Measurements from ENCODE around the gene HINFP. TPM values are rescaled to one million over a fixed set of nuclear protein-coding genes. Genes with fewer than 3 reads are reported as not detected.
A peak's percentile ranks its signal among the peaks of the same experiment; 100 is the strongest.
"Not testable (repeated sequence)": the region's sequence is repeated elsewhere in the genome, so short reads cannot be mapped to it uniquely, and the experiment has no call there.

Gene HINFP
- polyA plus RNA-seq, 6 donors from 2014 or later = 7.0 to 19.3 (median 9.9) TPM

DNA sequence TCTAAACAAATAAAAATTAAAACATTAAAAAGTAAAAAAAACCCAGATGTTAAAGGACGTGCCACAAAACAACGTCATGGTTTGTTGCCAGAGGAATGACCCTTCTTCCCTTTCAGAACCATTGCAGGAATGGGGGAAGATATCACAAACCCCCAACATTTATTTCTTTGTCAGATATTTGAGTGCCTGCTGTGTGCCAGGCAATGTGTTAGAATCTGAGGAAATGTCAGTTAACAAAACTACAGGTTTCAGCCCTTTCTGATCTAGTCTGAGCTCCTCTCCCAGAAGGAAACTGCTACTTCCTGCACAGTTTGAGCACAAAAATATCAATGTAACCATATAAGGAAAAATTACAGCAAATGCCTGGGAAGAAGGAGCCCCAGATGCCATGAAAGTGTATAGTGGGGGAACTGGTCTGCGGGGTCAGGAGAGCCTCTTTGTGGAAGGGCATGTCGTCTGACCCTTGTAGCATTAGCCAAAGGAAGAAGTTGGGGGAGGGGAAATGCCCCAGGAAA is 56.8 kb downstream of the HINFP start:
- no peak overlapping the region for H3K27ac Mint-ChIP-seq
- ATAC-seq (ENCODE audit: low read depth in 2 of 2) (no peak), DNase-seq (no peak)
- H3K4me1 Mint-ChIP-seq = no peaks in the 10 kb centered on the region
- H3K27me3 Mint-ChIP-seq = no peaks in the 10 kb centered on the region
- H3K9me3 Mint-ChIP-seq = no peaks in the 10 kb centered on the region
- no peaks in the 10 kb centered on the region for H3K36me3 Mint-ChIP-seq
- no peak overlapping the region for H3K4me3 Mint-ChIP-seq

DNA sequence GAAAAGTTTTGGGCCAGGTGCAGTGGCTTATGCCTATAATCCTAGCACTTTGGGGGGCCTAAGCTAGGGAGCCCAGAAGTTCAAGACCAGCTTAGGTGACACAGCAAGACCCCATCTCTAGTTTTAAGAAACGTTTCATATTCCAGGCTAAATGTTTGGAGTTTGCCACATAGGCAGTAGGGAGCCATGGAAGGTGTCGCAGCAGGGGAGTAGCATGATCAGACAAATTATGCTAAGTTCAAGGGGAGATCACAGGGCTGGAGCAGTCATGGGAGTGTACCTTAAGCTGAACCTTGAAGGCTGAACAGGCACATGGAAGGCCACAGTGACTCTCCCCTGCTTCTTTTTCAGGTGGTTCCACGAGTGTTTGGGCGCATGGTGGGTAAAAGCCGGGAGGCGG is 58.0 kb downstream of the HINFP start:
- no peak for ATAC-seq (ENCODE audit: low read depth in 2 of 2)
- H3K27ac Mint-ChIP-seq = no peak overlapping the region
- H3K4me3 Mint-ChIP-seq = no peak overlapping the region

DNA sequence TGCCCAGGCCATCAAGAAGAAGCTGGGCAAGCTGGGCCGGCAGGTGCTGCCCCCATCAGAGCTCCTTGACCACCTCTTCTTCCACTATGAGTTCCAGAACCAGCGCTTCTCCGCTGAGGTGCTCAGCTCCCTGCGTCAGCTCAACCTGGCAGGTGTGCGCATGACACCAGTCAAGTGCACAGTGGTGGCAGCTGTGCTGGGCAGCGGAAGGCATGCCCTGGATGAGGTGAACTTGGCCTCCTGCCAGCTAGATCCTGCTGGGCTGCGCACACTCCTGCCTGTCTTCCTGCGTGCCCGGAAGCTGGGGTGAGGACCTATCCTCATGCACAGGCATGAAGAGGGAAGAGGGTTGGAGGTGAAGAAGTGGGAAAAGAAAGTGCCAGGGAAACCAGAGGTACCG is 58.6 kb downstream of the HINFP start:
- no peaks in the 10 kb centered on the region for H3K9me3 Mint-ChIP-seq
- ATAC-seq (ENCODE audit: low read depth in 2 of 2) (no peak), DNase-seq (no peak)
- H3K27ac Mint-ChIP-seq = no peak overlapping the region
- peaks cover 0 to 6% (median 3%) of the 10 kb centered on the region in 3 donors for H3K4me1 Mint-ChIP-seq
- no peak overlapping the region for H3K4me3 Mint-ChIP-seq
- H3K36me3 Mint-ChIP-seq = no peaks in the 10 kb centered on the region
- no peaks in the 10 kb centered on the region for H3K27me3 Mint-ChIP-seq

More for the DNA sequence above, 58.0 kb downstream of the HINFP start:
- DNase-seq = no peak
- Mint-ChIP-seq H3K4me1 (peaks cover 0 to 3% (median 3%) of the 10 kb centered on the region in 3 donors), H3K36me3 (no peaks in the 10 kb centered on the region), H3K9me3 (no peaks in the 10 kb centered on the region), H3K27me3 (no peaks in the 10 kb centered on the region)

DNA sequence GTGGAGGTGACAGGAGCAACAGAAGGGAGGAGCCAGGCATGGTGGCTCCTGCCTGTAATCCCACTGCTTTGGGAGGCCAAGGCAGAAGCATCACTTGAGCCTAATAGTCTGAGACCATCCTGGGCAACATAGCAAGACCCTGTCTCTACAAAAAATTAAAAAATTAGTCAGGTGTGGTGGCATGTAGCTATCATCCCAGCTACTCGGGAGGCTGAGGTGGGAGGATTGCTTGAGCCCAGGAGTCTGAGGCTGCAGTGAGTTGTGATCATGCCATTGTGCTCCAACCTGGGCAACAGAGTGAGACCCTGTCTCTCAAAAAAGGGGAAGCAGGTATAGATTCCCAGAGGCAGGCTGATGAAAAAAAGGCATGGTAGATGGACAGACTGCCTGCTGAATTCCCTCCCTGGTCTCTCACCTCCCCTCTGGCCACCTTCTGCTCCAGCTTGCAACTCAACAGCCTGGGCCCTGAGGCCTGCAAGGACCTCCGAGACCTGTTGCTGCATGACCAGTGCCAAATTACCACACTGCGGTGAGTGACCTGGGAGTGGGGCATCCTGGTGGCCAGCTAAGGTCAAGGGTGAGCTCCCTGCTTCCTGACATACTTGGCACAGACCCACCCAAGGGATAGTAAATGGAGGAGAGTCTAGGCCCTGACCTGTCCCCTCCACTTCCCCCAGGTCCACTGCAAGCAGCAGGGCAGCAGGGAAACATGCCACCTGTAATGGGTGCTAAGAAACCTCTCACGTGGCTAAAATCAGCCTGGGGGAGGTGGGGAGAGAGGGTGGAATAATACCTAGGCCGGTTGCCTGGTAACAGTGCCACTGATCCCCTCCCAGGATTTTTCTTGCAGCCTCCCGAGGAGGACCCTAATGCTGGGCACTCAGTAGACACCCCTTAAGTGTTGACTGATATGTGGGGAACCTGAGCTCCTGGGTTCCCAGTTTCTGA is 59.6 kb downstream of the HINFP start:
- Mint-ChIP-seq H3K27ac (no peak overlapping the region), H3K9me3 (no peaks in the 10 kb centered on the region), H3K27me3 (peaks cover 0 to under 1% (median 0%) of the 10 kb centered on the region in 3 donors), H3K36me3 (no peaks in the 10 kb centered on the region), H3K4me1 (peaks cover 0 to 6% (median 3%) of the 10 kb centered on the region in 3 donors), H3K4me3 (no peak overlapping the region)
- ATAC-seq (ENCODE audit: low read depth in 2 of 2) (no peak), DNase-seq (no peak)

DNA sequence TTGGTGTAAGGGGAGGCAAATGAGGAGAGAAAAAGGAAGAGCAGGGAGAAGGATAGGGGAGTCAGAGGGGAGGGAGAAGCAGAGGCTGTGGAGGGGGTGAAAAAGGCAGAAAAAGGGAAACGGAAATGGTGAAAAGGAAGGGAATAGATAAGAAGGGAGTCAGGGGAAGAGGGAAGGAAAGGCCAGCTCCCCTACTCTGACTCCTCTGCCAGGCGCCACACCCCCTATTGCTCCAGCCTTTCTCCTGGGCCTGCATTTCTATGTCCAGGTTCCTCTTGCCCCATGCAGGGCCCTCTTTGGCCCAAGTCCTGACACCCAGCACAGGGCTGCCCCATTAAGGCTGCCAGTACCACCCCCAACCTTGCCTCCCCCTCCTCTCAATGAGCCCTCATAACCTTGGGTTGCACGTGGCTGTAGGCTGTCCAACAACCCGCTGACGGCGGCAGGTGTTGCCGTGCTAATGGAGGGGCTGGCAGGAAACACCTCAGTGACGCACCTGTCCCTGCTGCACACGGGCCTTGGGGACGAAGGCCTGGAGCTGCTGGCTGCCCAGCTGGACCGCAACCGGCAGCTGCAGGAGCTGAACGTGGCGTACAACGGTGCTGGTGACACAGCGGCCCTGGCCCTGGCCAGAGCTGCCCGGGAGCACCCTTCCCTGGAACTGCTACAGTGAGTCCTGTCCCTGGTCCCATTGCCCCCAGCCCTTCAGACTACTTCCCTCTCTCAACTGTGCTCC is 60.5 kb downstream of the HINFP start:
- peaks cover 0 to 6% (median 3%) of the 10 kb centered on the region in 3 donors for H3K4me1 Mint-ChIP-seq
- peaks cover 0 to 9% (median 0%) of the 10 kb centered on the region in 3 donors for H3K27me3 Mint-ChIP-seq
- H3K36me3 Mint-ChIP-seq = no peaks in the 10 kb centered on the region
- ATAC-seq (ENCODE audit: low read depth in 2 of 2) (no peak), DNase-seq (no peak)
- H3K27ac Mint-ChIP-seq = peak overlapping the region in 1 of 6 donors; percentile 79
- H3K4me3 Mint-ChIP-seq = no peak overlapping the region
- no peaks in the 10 kb centered on the region for H3K9me3 Mint-ChIP-seq

DNA sequence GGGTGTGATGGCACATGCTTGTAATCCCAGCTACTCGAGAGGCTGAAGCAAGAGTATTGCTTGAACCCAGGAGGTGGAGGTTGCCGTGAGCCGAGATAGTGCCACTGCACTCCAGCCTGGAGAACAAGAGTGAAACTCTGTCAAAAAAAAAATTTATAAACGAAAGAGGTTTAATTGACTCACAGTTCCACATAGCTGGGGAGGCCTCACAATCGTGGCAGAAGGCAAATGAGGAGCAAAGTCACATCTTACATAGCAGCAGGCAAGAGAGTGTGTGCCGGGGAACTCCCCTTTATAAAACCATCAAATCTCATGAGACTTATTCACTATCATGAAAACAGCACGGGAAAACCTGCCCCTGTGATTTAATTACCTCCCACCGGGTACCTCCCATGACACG is 63.0 kb downstream of the HINFP start:
- not testable (repeated sequence) for DNase-seq, H3K36me3 Mint-ChIP-seq, H3K9me3 Mint-ChIP-seq, H3K4me1 Mint-ChIP-seq
- ATAC-seq (ENCODE audit: low read depth in 2 of 2) = peak in 1 of 2 donors; percentile 25
- H3K27me3 Mint-ChIP-seq = peaks cover 0 to 29% (median 8%) of the 10 kb centered on the region in 3 donors
- peak overlapping the region in 2 of 6 donors; percentile 15 to 44 for H3K27ac Mint-ChIP-seq
- peak overlapping the region in 1 of 8 donors; percentile 56 for H3K4me3 Mint-ChIP-seq

Other genes with a start within 250 kb of the HINFP start
- 100 to 1,000 TPM; 101 to 157 (median 116) TPM for gene CXCR5, start 237.7 kb upstream of the HINFP start, polyA plus RNA-seq (ENCODE audit: low read depth in 6 of 6)
- gene BCL9L, start 195.7 kb upstream of the HINFP start, polyA plus RNA-seq (ENCODE audit: low read depth in 6 of 6) = 1 to 10 TPM in 2 of 6 donors, under 1 TPM in 3, not detected in 1; 0.50 to 3.2 (median 0.75) TPM
- gene UPK2, start 165.3 kb upstream of the HINFP start, polyA plus RNA-seq (ENCODE audit: low read depth in 6 of 6) = under 1 TPM in 3 of 6 donors, not detected in 3; 0.33 to 0.43 (median 0.35) TPM
- gene FOXR1, start 149.8 kb upstream of the HINFP start, polyA plus RNA-seq (ENCODE audit: low read depth in 6 of 6) = not detected
- gene CENATAC, start 123.4 kb upstream of the HINFP start, polyA plus RNA-seq (ENCODE audit: low read depth in 6 of 6) = 10 to 100 TPM in 5 of 6 donors, 1 to 10 TPM in 1; 9.5 to 21.7 (median 12.3) TPM
- 1,000 to 10,000 TPM; 3,707 to 5,692 (median 4,418) TPM for gene RPS25, start 103.2 kb upstream of the HINFP start, polyA plus RNA-seq (ENCODE audit: low read depth in 6 of 6)
- 100 to 1,000 TPM in 1 of 6 donors, 10 to 100 TPM in 5; 45.6 to 103 (median 73.6) TPM for gene TRAPPC4, start 102.8 kb upstream of the HINFP start, polyA plus RNA-seq (ENCODE audit: low read depth in 6 of 6)
- gene SLC37A4, start 90.7 kb upstream of the HINFP start, polyA plus RNA-seq (ENCODE audit: low read depth in 6 of 6) = 10 to 100 TPM in 4 of 6 donors, 1 to 10 TPM in 2; 8.1 to 12.8 (median 11.1) TPM
- gene HYOU1, start 64.4 kb upstream of the HINFP start, polyA plus RNA-seq (ENCODE audit: low read depth in 6 of 6) = 10 to 100 TPM in 5 of 6 donors, 1 to 10 TPM in 1; 7.1 to 13.4 (median 12.5) TPM
- gene VPS11, start 53.8 kb upstream of the HINFP start, polyA plus RNA-seq (ENCODE audit: low read depth in 6 of 6) = 10 to 100 TPM; 36.7 to 50.0 (median 46.2) TPM
- gene HMBS, start 36.7 kb upstream of the HINFP start, polyA plus RNA-seq (ENCODE audit: low read depth in 6 of 6) = 10 to 100 TPM; 11.7 to 26.8 (median 16.4) TPM
- gene DPAGT1, start 19.7 kb upstream of the HINFP start, polyA plus RNA-seq (ENCODE audit: low read depth in 6 of 6) = 10 to 100 TPM; 29.7 to 61.6 (median 34.5) TPM
- gene C2CD2L, start 14.2 kb upstream of the HINFP start, polyA plus RNA-seq (ENCODE audit: low read depth in 6 of 6) = 1 to 10 TPM in 5 of 6 donors, under 1 TPM in 1; 0.55 to 3.8 (median 2.0) TPM
- not detected for gene ABCG4, start 27.5 kb downstream of the HINFP start, polyA plus RNA-seq (ENCODE audit: low read depth in 6 of 6)
- gene NLRX1, start 47.1 kb downstream of the HINFP start, polyA plus RNA-seq (ENCODE audit: low read depth in 6 of 6) = 1 to 10 TPM; 2.1 to 4.1 (median 2.8) TPM
- not detected for gene NHERF4, start 63.9 kb downstream of the HINFP start, polyA plus RNA-seq (ENCODE audit: low read depth in 6 of 6)
- gene CBL, start 84.8 kb downstream of the HINFP start, polyA plus RNA-seq (ENCODE audit: low read depth in 6 of 6) = 10 to 100 TPM in 5 of 6 donors, 1 to 10 TPM in 1; 8.3 to 22.0 (median 14.4) TPM
- gene MCAM, start 195.6 kb downstream of the HINFP start, polyA plus RNA-seq (ENCODE audit: low read depth in 6 of 6) = not detected
- gene RNF26, start 212.9 kb downstream of the HINFP start, polyA plus RNA-seq (ENCODE audit: low read depth in 6 of 6) = 10 to 100 TPM; 48.8 to 98.6 (median 58.0) TPM
- not detected for gene C1QTNF5, start 219.3 kb downstream of the HINFP start, polyA plus RNA-seq (ENCODE audit: low read depth in 6 of 6)
- gene MFRP, start 225.1 kb downstream of the HINFP start, polyA plus RNA-seq (ENCODE audit: low read depth in 6 of 6) = not detected